ENCODE data around the gene RGS9.

RGS9 gene

DNA sequence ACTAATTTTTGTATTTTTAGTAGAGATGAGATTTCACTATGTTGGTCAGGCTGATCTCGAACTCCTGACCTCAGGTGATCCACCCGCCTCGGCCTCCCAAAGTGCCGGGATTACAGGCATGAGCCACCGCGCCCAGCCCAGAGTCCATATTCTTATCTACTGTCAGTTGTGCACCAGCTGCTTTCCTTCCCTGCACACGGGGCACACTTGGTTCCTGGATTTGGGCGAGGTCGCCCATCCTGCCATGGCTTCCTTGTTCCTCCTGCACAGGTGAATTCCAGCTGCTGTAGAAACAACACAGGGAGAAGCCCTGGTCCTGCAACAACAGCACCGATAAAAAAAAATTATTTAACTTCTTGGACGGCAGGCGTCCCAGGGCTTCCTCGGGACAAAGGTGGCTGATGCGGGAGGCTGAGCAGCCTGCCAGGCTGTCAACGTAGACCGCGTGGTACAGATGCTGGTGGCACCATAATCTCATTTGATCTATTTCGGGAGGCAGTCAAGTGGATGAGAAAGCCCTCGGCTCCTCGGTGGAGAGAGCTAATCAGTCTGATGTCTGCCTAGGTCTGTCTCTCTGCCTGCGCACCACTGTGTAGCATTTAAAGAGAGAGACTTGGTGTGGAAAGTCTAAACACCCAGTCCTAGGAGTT, 19.1 kb downstream of the RGS9 start:
- no peak overlapping the region for H3K4me3 ChIP-seq (ENCODE audit: low read length)
- no peak for DNase-seq (ENCODE audit: low read depth)
- TF ChIP-seq, protein P1, sequence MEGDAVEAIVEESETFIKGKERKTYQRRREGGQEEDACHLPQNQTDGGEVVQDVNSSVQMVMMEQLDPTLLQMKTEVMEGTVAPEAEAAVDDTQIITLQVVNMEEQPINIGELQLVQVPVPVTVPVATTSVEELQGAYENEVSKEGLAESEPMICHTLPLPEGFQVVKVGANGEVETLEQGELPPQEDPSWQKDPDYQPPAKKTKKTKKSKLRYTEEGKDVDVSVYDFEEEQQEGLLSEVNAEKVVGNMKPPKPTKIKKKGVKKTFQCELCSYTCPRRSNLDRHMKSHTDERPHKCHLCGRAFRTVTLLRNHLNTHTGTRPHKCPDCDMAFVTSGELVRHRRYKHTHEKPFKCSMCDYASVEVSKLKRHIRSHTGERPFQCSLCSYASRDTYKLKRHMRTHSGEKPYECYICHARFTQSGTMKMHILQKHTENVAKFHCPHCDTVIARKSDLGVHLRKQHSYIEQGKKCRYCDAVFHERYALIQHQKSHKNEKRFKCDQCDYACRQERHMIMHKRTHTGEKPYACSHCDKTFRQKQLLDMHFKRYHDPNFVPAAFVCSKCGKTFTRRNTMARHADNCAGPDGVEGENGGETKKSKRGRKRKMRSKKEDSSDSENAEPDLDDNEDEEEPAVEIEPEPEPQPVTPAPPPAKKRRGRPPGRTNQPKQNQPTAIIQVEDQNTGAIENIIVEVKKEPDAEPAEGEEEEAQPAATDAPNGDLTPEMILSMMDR (conservative IDR thresholded peaks at IDR 0.05; ENCODE audit: low read depth, low read length): no peak

DNA sequence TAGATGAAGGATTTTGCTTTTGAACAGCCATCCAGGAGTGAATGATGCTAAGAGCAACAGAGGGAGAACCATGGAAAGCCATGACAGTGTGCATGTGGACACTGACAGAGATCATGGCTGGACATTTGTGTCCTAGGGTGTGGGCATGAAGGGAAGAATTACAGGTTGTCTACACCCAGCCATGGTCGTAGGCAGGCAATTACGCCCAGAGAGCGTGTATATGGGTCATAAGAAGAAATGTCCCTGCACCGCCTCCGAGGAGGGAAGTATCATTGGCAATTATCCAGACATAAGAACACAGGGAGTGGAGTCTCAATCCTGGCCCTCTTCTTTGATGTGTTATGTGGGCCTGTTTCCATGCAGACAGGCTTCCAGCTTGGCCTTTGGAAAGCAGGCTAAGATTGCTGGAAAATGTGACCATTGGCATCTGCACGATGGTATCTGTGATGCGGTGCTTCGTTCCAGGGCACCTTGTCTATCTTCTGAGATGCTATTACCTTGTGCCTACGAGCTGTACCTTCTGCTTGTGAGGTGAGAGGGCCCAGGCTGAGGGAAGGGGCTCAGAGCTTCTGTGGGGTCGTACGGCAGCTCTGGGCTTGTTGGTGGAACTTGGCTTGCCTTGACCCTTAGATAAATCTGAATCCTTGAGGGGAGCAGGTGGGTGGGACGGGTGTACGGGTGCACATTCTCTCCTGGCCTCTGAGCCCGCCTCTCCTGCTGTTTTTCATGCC, 19.8 kb downstream of the RGS9 start:
- H3K4me3 ChIP-seq (ENCODE audit: low read length): no peak overlapping the region
- TF ChIP-seq, protein P1 (conservative IDR thresholded peaks at IDR 0.05; ENCODE audit: low read depth, low read length): no peak
- no peak for DNase-seq (ENCODE audit: low read depth)

DNA sequence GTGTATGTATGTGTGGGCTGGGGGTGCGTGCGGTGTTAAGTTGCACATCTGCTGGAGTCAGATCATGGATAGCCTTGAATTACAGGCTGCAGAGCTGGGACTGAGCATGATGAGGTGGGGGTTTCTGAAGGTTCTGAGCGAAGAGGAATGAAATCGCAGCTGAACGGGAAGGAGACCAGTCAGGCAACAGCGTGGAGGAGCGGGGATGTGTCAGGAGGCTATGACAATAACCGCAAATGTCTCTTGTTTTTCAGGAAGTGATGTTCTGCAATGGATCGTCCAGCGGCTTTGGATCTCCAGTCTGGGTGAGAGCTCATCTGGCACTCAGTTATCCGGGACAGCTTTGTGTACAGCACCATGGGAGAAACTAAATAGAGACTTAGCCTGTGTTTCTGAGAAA, 20.9 kb downstream of the RGS9 start:
- no peak for DNase-seq (ENCODE audit: low read depth)
- TF ChIP-seq, protein P1 (conservative IDR thresholded peaks at IDR 0.05; ENCODE audit: low read depth, low read length): no peak
- H3K4me3 ChIP-seq (ENCODE audit: low read length): no peak overlapping the region

DNA sequence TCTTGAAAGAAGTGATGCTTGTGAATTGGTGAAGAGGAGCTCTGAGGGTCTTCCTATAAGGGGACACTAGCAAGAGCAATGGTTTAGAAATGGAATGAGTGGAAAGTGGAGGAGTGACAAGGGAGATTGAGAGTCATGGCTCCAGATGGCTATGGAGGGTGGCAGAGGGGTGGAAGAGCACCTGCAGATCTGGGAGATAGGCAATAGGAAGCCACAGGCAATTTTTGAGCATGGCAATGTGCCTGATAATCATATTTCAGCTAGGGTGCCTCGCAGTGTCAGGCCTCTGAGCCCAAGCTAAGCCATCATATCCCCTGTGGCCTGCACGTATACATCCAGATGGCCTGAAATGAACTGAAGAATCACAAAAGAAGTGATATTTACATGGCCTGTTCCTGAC, 21.5 kb downstream of the RGS9 start:
- no peak for DNase-seq (ENCODE audit: low read depth)
- no peak overlapping the region for H3K4me3 ChIP-seq (ENCODE audit: low read length)
- TF ChIP-seq, protein P1 (conservative IDR thresholded peaks at IDR 0.05; ENCODE audit: low read depth, low read length): no peak

DNA sequence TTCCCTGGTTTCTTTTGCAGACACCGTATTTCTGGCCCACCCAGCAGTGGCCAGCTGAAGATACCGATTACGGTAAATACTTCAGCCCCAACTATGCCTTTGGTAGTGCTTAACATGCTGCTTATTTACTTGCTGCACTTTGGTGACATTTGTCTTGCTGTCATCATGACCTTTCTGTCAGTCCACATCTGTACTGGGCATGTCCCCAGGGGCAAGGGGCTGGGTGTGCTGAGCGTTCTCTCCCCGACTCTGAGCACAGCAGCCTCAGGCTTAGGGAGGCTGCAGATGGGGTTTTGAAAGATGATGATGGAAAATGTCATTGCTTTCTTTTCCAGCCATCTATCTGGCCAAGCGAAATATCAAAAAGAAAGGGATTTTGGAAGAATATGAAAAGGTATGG, 23.3 kb downstream of the RGS9 start:
- TF ChIP-seq, protein P1 (conservative IDR thresholded peaks at IDR 0.05; ENCODE audit: low read depth, low read length): no peak
- no peak overlapping the region for H3K4me3 ChIP-seq (ENCODE audit: low read length)
- no peak for DNase-seq (ENCODE audit: low read depth)

DNA sequence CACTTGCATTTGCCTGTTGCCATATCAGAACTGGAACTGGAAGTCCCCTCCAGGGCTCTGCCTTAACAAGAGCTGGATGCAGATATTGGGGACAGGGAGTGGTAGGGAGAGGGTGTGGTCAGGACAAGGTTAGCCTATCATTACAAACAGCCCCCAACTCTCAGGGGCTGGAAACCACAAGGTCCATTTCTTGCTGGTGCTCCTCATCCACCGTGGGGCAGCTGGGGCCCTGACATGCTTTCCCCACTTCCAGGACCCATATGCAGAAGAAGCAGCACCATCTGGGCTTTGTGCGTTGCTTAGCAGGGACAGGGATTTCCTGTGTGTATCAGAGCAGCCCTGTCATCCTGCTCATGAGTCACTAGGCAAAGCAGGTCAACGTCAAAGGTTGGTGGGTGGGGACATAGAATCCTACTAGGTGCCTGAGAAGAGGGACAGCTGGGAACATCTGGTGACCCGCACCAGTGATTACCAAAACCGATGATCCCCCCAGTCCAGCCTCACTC, 26.9 kb downstream of the RGS9 start:
- no peak overlapping the region for H3K4me3 ChIP-seq (ENCODE audit: low read length)
- TF ChIP-seq, protein P1 (conservative IDR thresholded peaks at IDR 0.05; ENCODE audit: low read depth, low read length): no peak
- DNase-seq (ENCODE audit: low read depth): no peak

DNA sequence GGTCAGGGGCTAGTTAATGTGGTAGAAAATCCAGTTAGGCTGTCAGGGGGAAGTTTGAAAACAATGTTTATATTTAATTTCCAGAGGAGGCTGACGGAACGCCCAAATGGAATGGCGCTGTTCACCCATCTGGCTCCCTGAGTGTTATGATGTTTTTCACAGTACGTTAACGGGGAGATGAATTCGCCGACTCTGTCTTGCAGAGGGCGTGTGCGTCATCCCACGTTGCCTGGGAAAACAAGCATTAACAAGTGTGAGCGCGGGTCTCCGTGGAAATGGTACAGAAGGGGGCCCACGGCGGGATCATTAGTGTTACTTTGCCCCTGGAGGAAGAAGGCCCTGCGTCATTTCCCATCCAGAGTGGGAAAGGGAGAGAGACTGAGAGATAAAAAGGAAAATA, 29.6 kb downstream of the RGS9 start:
- no peak for DNase-seq (ENCODE audit: low read depth)
- TF ChIP-seq, protein P1 (conservative IDR thresholded peaks at IDR 0.05; ENCODE audit: low read depth, low read length): no peak
- H3K4me3 ChIP-seq (ENCODE audit: low read length): no peak overlapping the region
